22Rv1 (cell line): Measurements from ENCODE around the gene CMAS.
"Not testable (repeated sequence)": the region's sequence is repeated elsewhere in the genome, so short reads cannot be mapped to it uniquely, and the experiment has no call there.

ENCODE experiments used
- H3K27ac ChIP-seq: fragments of 450-650 bp; 2 replicates; pipeline ENCODE4 v1.5.1; 2017
- ZFX ChIP-seq: fragments of 450-650 bp; IDR thresholded peaks from 2 replicates; pipeline ENCODE4 v1.6.1; 2017; ENCODE audit warnings: antibody characterized with exemption, borderline replicate concordance
- TF ChIP-seq, protein P1 (sequence below): fragments of 450-650 bp; IDR thresholded peaks from 2 replicates; pipeline ENCODE4 v1.5.1; 2017; ENCODE audit warnings: mild to moderate bottlenecking

The CMAS gene

DNA sequence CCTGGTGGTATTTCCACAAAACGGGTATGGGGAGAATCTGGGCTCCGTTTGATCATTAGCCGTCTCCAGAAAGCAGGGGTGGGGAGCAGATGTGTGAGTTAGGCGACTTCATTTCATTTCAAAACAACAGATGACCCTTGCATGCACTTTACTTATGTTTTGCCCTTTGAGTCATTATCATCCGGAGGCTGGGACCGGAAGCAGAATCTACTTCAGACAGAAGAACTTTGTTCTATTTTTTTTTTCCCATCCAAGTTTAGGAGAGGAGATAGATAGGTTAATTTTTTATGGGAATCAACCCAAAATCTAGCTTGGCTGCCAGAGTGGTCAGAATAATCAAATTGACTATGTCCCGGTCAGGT lies 31.3 kb upstream of the CMAS start:
- TF ChIP-seq, protein P1, sequence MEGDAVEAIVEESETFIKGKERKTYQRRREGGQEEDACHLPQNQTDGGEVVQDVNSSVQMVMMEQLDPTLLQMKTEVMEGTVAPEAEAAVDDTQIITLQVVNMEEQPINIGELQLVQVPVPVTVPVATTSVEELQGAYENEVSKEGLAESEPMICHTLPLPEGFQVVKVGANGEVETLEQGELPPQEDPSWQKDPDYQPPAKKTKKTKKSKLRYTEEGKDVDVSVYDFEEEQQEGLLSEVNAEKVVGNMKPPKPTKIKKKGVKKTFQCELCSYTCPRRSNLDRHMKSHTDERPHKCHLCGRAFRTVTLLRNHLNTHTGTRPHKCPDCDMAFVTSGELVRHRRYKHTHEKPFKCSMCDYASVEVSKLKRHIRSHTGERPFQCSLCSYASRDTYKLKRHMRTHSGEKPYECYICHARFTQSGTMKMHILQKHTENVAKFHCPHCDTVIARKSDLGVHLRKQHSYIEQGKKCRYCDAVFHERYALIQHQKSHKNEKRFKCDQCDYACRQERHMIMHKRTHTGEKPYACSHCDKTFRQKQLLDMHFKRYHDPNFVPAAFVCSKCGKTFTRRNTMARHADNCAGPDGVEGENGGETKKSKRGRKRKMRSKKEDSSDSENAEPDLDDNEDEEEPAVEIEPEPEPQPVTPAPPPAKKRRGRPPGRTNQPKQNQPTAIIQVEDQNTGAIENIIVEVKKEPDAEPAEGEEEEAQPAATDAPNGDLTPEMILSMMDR: no peak
- TF ChIP-seq ZFX: no peak
- H3K27ac ChIP-seq: no peak overlapping the region

- TF ChIP-seq, protein P1: no peak
- no peak for TF ChIP-seq ZFX
- no peak overlapping the region for H3K27ac ChIP-seq
Observed at GRCh38 chr12:22016982-22017381, 29.0 kb upstream of the CMAS start.

DNA sequence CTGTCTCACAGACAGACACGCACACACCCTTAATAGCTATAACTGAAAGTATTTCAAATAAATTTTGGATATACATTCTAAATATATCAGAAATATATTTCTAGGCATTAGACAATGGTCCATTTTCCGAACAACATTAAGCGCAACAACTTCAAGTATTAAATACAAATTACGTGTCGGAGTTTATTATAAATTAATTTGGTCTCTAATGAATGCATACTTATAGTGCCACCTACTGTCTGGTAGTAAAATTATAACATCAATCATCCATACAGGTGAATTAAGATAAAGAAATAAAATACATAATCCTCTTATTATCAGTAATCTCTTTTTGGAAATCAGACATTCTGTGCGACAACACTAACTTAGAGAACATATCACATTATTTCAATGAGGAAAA lies 27.2 kb upstream of the CMAS start:
- H3K27ac ChIP-seq: no peak overlapping the region
- no peak for TF ChIP-seq ZFX
- TF ChIP-seq, protein P1: peak; percentile 85

DNA sequence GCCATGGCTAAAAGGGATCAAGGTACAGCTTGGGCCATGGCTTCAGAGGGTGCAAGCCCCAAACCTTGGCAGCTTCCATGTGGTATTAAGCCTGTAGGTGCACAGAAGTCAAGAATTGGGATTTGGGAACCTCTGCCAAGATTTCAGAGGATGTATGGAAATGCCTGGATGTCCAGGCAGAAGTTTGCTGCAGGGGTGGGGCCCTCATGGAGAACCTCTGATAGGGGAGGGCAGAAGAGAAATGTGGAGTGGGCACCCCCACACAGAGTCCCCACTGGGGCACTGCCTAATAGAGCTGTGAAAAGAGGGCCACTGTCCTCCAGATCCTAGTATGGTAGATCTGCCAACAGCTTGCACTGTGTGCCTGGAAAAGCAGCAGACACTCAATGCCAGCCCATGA lies 22.5 kb upstream of the CMAS start:
- H3K27ac ChIP-seq: not testable (repeated sequence)

DNA sequence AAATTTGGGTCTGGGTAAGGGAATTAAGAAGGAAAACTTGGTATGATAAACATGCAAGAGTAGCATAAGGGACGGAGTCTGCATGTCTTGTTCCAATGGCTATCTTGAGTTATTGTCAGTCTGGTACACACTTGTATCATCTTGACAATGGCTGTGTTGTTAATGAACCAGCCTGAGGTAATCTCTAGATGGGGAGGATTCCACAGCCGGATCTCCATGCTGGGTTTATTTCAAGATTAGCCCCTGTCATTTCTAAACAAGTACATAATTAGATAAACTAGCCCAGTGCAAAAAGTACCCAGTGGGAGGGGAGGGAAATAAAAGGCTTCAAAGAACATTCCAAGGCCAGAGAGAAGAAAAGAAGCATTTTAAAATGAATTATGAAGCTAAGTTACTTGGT lies 16.5 kb upstream of the CMAS start:
- no peak overlapping the region for H3K27ac ChIP-seq
- TF ChIP-seq, protein P1: no peak
- TF ChIP-seq ZFX: no peak

DNA sequence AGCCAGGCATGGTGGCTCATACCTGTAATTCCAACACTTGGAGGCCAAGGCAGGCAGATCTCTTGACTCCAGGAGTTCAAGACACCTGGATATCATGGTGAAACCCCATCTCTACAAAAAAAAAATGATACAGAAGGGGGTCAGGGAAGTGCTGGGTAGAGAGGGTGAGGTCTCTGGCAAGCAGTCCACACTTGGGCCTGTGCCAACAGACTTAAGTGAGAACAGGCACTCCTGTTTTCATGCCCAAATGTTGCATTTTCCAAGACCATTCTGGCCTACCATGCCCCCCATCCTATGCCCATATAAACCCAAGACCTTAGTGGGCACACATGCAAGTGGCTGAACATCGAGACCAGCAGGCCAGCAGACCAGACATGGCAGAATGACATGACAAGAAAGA lies 16.0 kb upstream of the CMAS start:
- no peak for TF ChIP-seq ZFX
- TF ChIP-seq, protein P1: no peak
- H3K27ac ChIP-seq: no peak overlapping the region

- TF ChIP-seq, protein P1: no peak
Observed at GRCh38 chr12:22032732-22033131, 13.3 kb upstream of the CMAS start.

GRCh38 chr12:22034709-22035506 lies 11.1 kb upstream of the CMAS start:
- TF ChIP-seq ZFX: no peak
- TF ChIP-seq, protein P1: no peak
- H3K27ac ChIP-seq: no peak overlapping the region

More at GRCh38 chr12:22032732-22033131, 13.3 kb upstream of the CMAS start:
- H3K27ac ChIP-seq: no peak overlapping the region
